ENCODE measurements around the gene FRAT1. TPM values are rescaled to one million over a fixed set of nuclear protein-coding genes. Genes with fewer than 3 reads are reported as not detected.

The FRAT1 gene
- total and polyA plus RNA-seq, 2 of the 13 experiments (the other 11 are each of a cell fraction or from before 2014, with no cell fraction given): 1.7 to 2.3 TPM

DNA sequence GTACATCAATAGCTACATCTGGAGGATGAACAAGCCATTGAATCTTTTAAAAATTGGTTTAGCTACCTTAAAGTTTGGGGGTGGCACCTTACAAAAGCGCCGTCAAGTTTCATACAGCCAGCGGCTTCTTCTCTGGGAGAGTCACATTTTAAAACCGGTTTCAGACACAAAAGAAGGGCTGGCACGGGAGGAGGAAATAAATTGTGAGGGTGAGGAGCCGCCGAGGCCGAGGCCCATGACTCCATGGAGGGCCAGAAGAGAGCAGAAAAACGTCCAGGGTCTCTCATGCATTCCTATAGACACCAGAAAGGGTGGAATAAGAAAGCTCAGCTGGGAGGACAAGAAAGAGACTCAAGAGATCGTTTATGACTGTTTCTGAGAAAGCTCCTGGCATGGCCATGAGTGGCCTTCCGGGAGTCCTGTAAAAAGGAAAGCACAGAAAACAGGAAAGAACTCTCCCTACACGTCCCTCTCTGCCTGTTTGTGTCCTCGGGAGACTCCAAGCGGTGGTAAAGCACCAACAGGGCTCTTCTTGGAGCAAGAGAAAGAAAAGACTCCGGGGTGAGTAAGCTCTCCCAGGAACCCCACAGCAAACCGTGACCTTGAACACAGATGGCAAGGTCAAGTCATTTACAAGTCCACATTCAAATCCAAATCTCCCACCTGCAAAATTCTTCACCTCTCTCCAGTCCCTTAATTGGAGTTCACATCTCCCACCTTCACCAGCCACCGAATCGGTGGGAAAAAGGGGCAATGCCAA is 13.7 kb downstream of the FRAT1 start (continued):
- TF ChIP-seq, protein P1, sequence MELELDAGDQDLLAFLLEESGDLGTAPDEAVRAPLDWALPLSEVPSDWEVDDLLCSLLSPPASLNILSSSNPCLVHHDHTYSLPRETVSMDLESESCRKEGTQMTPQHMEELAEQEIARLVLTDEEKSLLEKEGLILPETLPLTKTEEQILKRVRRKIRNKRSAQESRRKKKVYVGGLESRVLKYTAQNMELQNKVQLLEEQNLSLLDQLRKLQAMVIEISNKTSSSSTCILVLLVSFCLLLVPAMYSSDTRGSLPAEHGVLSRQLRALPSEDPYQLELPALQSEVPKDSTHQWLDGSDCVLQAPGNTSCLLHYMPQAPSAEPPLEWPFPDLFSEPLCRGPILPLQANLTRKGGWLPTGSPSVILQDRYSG (CRISPR knock-in tag; IDR thresholded peaks at IDR 0.05): no peak
- TF ChIP-seq ZNF160 (CRISPR knock-in tag; IDR thresholded peaks at IDR 0.05) (no peak), SOX5 (CRISPR knock-in tag; IDR thresholded peaks at IDR 0.05; ENCODE audit: borderline replicate concordance) (no peak), NKX3-1 (CRISPR knock-in tag; IDR thresholded peaks at IDR 0.05) (no peak), ZMYM4 (CRISPR knock-in tag; IDR thresholded peaks at IDR 0.05) (no peak), ZNF317 (CRISPR knock-in tag; IDR thresholded peaks at IDR 0.05) (0 out of 2 replicates have a peak, but pooled peaks have one; percentile 49), ZNF282 (IDR thresholded peaks at IDR 0.05; ENCODE audit: partially characterized antibody) (no peak), ZNF670 (CRISPR knock-in tag; IDR thresholded peaks at IDR 0.05; ENCODE audit: borderline replicate concordance) (no peak), FOSL2 (CRISPR knock-in tag; IDR thresholded peaks at IDR 0.05) (peak; percentile 40; the same call in 1 of the 2 replicates)
- TF ChIP-seq, protein P2, sequence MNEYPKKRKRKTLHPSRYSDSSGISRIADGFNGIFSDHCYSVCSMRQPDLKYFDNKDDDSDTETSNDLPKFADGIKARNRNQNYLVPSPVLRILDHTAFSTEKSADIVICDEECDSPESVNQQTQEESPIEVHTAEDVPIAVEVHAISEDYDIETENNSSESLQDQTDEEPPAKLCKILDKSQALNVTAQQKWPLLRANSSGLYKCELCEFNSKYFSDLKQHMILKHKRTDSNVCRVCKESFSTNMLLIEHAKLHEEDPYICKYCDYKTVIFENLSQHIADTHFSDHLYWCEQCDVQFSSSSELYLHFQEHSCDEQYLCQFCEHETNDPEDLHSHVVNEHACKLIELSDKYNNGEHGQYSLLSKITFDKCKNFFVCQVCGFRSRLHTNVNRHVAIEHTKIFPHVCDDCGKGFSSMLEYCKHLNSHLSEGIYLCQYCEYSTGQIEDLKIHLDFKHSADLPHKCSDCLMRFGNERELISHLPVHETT (CRISPR knock-in tag; conservative IDR thresholded peaks at IDR 0.05): no peak
- TF ChIP-seq, protein P3, sequence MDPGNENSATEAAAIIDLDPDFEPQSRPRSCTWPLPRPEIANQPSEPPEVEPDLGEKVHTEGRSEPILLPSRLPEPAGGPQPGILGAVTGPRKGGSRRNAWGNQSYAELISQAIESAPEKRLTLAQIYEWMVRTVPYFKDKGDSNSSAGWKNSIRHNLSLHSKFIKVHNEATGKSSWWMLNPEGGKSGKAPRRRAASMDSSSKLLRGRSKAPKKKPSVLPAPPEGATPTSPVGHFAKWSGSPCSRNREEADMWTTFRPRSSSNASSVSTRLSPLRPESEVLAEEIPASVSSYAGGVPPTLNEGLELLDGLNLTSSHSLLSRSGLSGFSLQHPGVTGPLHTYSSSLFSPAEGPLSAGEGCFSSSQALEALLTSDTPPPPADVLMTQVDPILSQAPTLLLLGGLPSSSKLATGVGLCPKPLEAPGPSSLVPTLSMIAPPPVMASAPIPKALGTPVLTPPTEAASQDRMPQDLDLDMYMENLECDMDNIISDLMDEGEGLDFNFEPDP (CRISPR knock-in tag; conservative IDR thresholded peaks at IDR 0.05): no peak

All from HepG2 (cell line).